NCI-H1092 (cell line): ENCODE results near the gene SEC24A.
"Not testable (repeated sequence)": the region's sequence is repeated elsewhere in the genome, so short reads cannot be mapped to it uniquely, and the experiment has no call there.

Experiments
- DNase-seq: peaks from one replicate; lab custom pipeline; 2025; lab: John Stamatoyannopoulos, UW

Gene SEC24A

GRCh38 chr5:134648425-134649162 is at the start of gene SEC24A:
Gene SEC24A (plus strand): TSS chr5:134648785. CDS start chr5:134649077, 292 bp downstream.
- peak; percentile 47 for DNase-seq

GRCh38 chr5:134599820-134600219 is 48.8 kb upstream of the SEC24A start:
- DNase-seq = not testable (repeated sequence)

GRCh38 chr5:134600600-134600999 is 48.0 kb upstream of the SEC24A start:
- DNase-seq = no peak

GRCh38 chr5:134603059-134603458 is 45.5 kb upstream of the SEC24A start:
- no peak for DNase-seq

GRCh38 chr5:134604908-134605307 is 43.7 kb upstream of the SEC24A start:
- DNase-seq = no peak

- no peak for DNase-seq
Measured at GRCh38 chr5:134606726-134607125, 41.9 kb upstream of the SEC24A start.

- DNase-seq = no peak
Measured at GRCh38 chr5:134608555-134608954, 40.0 kb upstream of the SEC24A start.

GRCh38 chr5:134609232-134609851 is 39.2 kb upstream of the SEC24A start:
- DNase-seq = no peak

GRCh38 chr5:134610725-134611124 is 37.9 kb upstream of the SEC24A start:
- no peak for DNase-seq

- DNase-seq = no peak
Measured at GRCh38 chr5:134611515-134611914, 37.1 kb upstream of the SEC24A start.

- DNase-seq = no peak
Measured at GRCh38 chr5:134614450-134615085, 34.0 kb upstream of the SEC24A start.

- no peak for DNase-seq
Measured at GRCh38 chr5:134620634-134621033, 28.0 kb upstream of the SEC24A start.

GRCh38 chr5:134625559-134625958 is 23.0 kb upstream of the SEC24A start:
- no peak for DNase-seq

- DNase-seq = no peak
Measured at GRCh38 chr5:134626369-134627014, 22.1 kb upstream of the SEC24A start.

- no peak for DNase-seq
Measured at GRCh38 chr5:134634227-134634626, 14.4 kb upstream of the SEC24A start.

- DNase-seq = not testable (repeated sequence)
Measured at GRCh38 chr5:134635366-134635765, 13.2 kb upstream of the SEC24A start.

- DNase-seq = no peak
Measured at GRCh38 chr5:134637116-134637721, 11.4 kb upstream of the SEC24A start.

GRCh38 chr5:134638760-134639201 is 9.8 kb upstream of the SEC24A start:
- no peak for DNase-seq

- no peak for DNase-seq
Measured at GRCh38 chr5:134642931-134643530, 5.6 kb upstream of the SEC24A start.

- DNase-seq = no peak
Measured at GRCh38 chr5:134647750-134648424, 698 bp upstream of the SEC24A start.

- no peak for DNase-seq
Measured at GRCh38 chr5:134649163-134649835, 714 bp downstream of the SEC24A start.
